H1 (cell line): ENCODE data around the gene SMYD3. TPM values are rescaled to one million over a fixed set of nuclear protein-coding genes. Genes with fewer than 3 reads are reported as not detected.

Source experiments
- CTCF ChIA-PET: fragments of 300-600 bp; sonication (Branson Sonifier 250); formaldehyde crosslinking; loops from one replicate; lab custom pipeline; 2021; ENCODE audit not compliant: partially characterized antibody; lab: Charles Lee
- POLR2A ChIA-PET: fragments of 300-600 bp; sonication (Branson Sonifier 250); formaldehyde crosslinking; loops from one replicate; lab custom pipeline; 2021; ENCODE audit warnings: inconsistent platforms; ENCODE audit not compliant: partially characterized antibody; lab: Charles Lee
- DNase-seq, 2 experiments: peaks; one replicate each; pipeline versions ENCODE4 v3.0.0 to v3.0.0-alpha.2; 2010 to 2022; ENCODE audit warnings: low spot score in 2 of 2, low read depth in 1 of 2, mixed read lengths in 1 of 2
- FAIRE-seq: peaks from 2 replicates; lab custom pipeline; 2011; peaks lifted over from hg19 to GRCh38; lab: Jason Lieb, UNC
- H2AFZ ChIP-seq: 2 replicates; pipeline ENCODE4 v1.8.1; 2012; ENCODE audit warnings: low read length, inconsistent platforms
- H2AK5ac ChIP-seq: 2 replicates; pipeline ENCODE4 v1.6.1; 2013; ENCODE audit warnings: low read depth, low read length
- H2BK120ac ChIP-seq: replicated peaks from 2 replicates; pipeline ENCODE3; 2013; ENCODE audit warnings: low read depth, low read length, inconsistent platforms
- H2BK12ac ChIP-seq: 2 replicates; pipeline ENCODE4 v1.6.1; 2013; ENCODE audit warnings: low read depth, low read length
- H2BK15ac ChIP-seq: 2 replicates; pipeline ENCODE4 v1.6.1; 2013; ENCODE audit warnings: low read length
- H2BK20ac ChIP-seq: 2 replicates; pipeline ENCODE4 v1.6.1; 2013; ENCODE audit warnings: low read length
- H2BK5ac ChIP-seq: 2 replicates; pipeline ENCODE4 v1.6.1; 2013; ENCODE audit warnings: low read depth, low read length
- H3K14ac ChIP-seq: 2 replicates; pipeline ENCODE4 v1.6.1; 2013; ENCODE audit warnings: inconsistent platforms; ENCODE audit not compliant: insufficient read length
- H3K18ac ChIP-seq: 2 replicates; pipeline ENCODE4 v1.6.1; 2013; ENCODE audit warnings: low read length; ENCODE audit errors: extremely low read depth
- H3K23ac ChIP-seq: 2 replicates; pipeline ENCODE4 v1.6.1; 2013; ENCODE audit warnings: inconsistent platforms; ENCODE audit not compliant: insufficient read length
- H3K23me2 ChIP-seq: 2 replicates; pipeline ENCODE4 v1.6.1; 2013; ENCODE audit warnings: low read depth, low read length
- H3K27ac ChIP-seq: 2 replicates; pipeline ENCODE4 v1.6.1; 2011; ENCODE audit warnings: low read depth, low read length, inconsistent platforms
- H3K27me3 ChIP-seq, 4 experiments: replicated peaks in 1 of 4; 1 replicate in 1 of 4; 2 replicates in 3 of 4; pipeline versions ENCODE4 v1.6.1 to v1.8.1; 2011 to 2013; ENCODE audit warnings: low read length in 3 of 4, mild to moderate bottlenecking in 3 of 4, inconsistent platforms in 2 of 4, mixed read lengths in 2 of 4, moderate library complexity in 1 of 4; ENCODE audit not compliant: control insufficient read depth in 3 of 4, insufficient read depth in 3 of 4; ENCODE audit errors: extremely low read depth in 1 of 4
- H3K36me3 ChIP-seq, 4 experiments: 2 replicates each; pipeline versions ENCODE4 v1.6.1 to v1.8.1; 2011 to 2013; ENCODE audit warnings: mild to moderate bottlenecking in 4 of 4, low read length in 3 of 4, moderate library complexity in 2 of 4, control low read depth in 1 of 4, inconsistent platforms in 1 of 4; ENCODE audit not compliant: insufficient read depth in 4 of 4, control insufficient read depth in 2 of 4
- H3K4ac ChIP-seq: replicated peaks from 2 replicates; pipeline ENCODE3; 2013; ENCODE audit warnings: low read length, low read depth, mixed read lengths, inconsistent platforms; ENCODE audit not compliant: insufficient read length
- H3K4me1 ChIP-seq, 4 experiments: replicated peaks in 1 of 4; 1 replicate in 1 of 4; 2 replicates in 3 of 4; pipeline versions ENCODE4 v1.6.1 to v1.8.1; 2011 to 2013; ENCODE audit warnings: low read length in 3 of 4, inconsistent platforms in 2 of 4, mixed read lengths in 1 of 4; ENCODE audit not compliant: insufficient read depth in 4 of 4, control insufficient read depth in 3 of 4
- H3K4me2 ChIP-seq, 2 experiments: 2 replicates each; pipeline versions ENCODE4 v1.6.1 to v1.8.1; 2011 to 2013; ENCODE audit warnings: low read depth in 2 of 2, low read length in 2 of 2, control low read depth in 1 of 2, inconsistent platforms in 1 of 2, mild to moderate bottlenecking in 1 of 2; ENCODE audit not compliant: insufficient read depth in 1 of 2
- H3K4me3 ChIP-seq, 4 experiments: fragments of 200-600, 300-600 bp in 1 of 4; sonication (generic), shearing (Covaris generic), sonication (Bioruptor Twin) in 1 of 4; 2 replicates each; pipeline versions ENCODE4 v1.5.1 to v1.8.1; 2011 to 2016; ENCODE audit warnings: low read length in 4 of 4, low read depth in 3 of 4, control low read depth in 2 of 4, inconsistent platforms in 2 of 4, mild to moderate bottlenecking in 2 of 4, mixed read lengths in 1 of 4, moderate library complexity in 1 of 4; ENCODE audit not compliant: insufficient read depth in 2 of 4; ENCODE audit errors: extremely low read depth in 1 of 4
- H3K56ac ChIP-seq: replicated peaks from 2 replicates; pipeline ENCODE3; 2013; ENCODE audit warnings: low read depth, mild to moderate bottlenecking, mixed read lengths, low read length, inconsistent platforms; ENCODE audit not compliant: insufficient read length
- H3K79me1 ChIP-seq: 2 replicates; pipeline ENCODE4 v1.6.1; 2013; ENCODE audit warnings: low read depth, low read length, control low read depth
- H3K79me2 ChIP-seq, 2 experiments: 2 replicates each; pipeline versions ENCODE4 v1.6.1 to v1.8.1; 2012 to 2013; ENCODE audit warnings: low read length in 2 of 2, mild to moderate bottlenecking in 2 of 2, inconsistent platforms in 1 of 2; ENCODE audit not compliant: insufficient read depth in 2 of 2, control insufficient read depth in 1 of 2
- H3K9ac ChIP-seq, 4 experiments: replicated peaks in 1 of 4; 1 replicate in 1 of 4; 2 replicates in 3 of 4; pipeline versions ENCODE4 v1.6.1 to v1.8.1; 2011 to 2013; ENCODE audit warnings: low read depth in 3 of 4, low read length in 3 of 4, control low read depth in 2 of 4, mild to moderate bottlenecking in 2 of 4, moderate library complexity in 2 of 4, inconsistent platforms in 1 of 4; ENCODE audit errors: extremely low read depth in 1 of 4
- H3K9me3 ChIP-seq, 2 experiments: 2 replicates each; pipeline versions ENCODE4 v1.6.1 to v1.8.1; 2012 to 2013; ENCODE audit warnings: mild to moderate bottlenecking in 2 of 2, moderate library complexity in 2 of 2, control low read depth in 1 of 2, inconsistent platforms in 1 of 2, low read depth in 1 of 2, low read length in 1 of 2, mixed read lengths in 1 of 2; ENCODE audit not compliant: insufficient read depth in 2 of 2
- H4K20me1 ChIP-seq, 2 experiments: replicated peaks in 1 of 2; 2 replicates each; pipeline versions ENCODE3 to v1.8.1; 2011 to 2013; ENCODE audit warnings: inconsistent platforms in 2 of 2, low read length in 2 of 2, mild to moderate bottlenecking in 1 of 2; ENCODE audit not compliant: insufficient read depth in 2 of 2, control insufficient read depth in 1 of 2
- H4K5ac ChIP-seq: 2 replicates; pipeline ENCODE4 v1.6.1; 2013; ENCODE audit warnings: low read length, low read depth, mixed read lengths, inconsistent platforms; ENCODE audit not compliant: insufficient read length
- H4K8ac ChIP-seq: 2 replicates; pipeline ENCODE4 v1.8.0; 2013; ENCODE audit warnings: mild to moderate bottlenecking, moderate library complexity, low read length, inconsistent platforms; ENCODE audit not compliant: insufficient read depth; ENCODE audit errors: extremely low read depth
- H4K91ac ChIP-seq: replicated peaks from 2 replicates; pipeline ENCODE3; 2013; ENCODE audit warnings: low read length, mixed read lengths, inconsistent platforms; ENCODE audit not compliant: insufficient read length
- ATF3 ChIP-seq: IDR thresholded peaks from 2 replicates; pipeline ENCODE4 v1.6.1; 2011; ENCODE audit warnings: low read depth, mild to moderate bottlenecking, low read length; ENCODE audit not compliant: insufficient read depth
- BCL11A ChIP-seq, 2 experiments: IDR thresholded peaks; one replicate each; pipeline ENCODE4 v1.6.1; 2011; ENCODE audit warnings: low read depth in 2 of 2, low read length in 2 of 2, mild to moderate bottlenecking in 2 of 2
- BRCA1 ChIP-seq: IDR thresholded peaks from 2 replicates; pipeline ENCODE4 v1.6.1; 2012; ENCODE audit warnings: low read depth, low read length, improper control_type of control experiment
- CBX8 ChIP-seq: fragments of 300-800, 300-1000 bp; sonication (generic); IDR thresholded peaks from 2 replicates; pipeline ENCODE4 v1.7.1; 2016; ENCODE audit warnings: low read depth, low read length, borderline replicate concordance
- EGR1 ChIP-seq: IDR thresholded peaks from 2 replicates; pipeline ENCODE4 v1.6.1; 2011; ENCODE audit warnings: low read depth, low read length, borderline replicate concordance
- KDM5A ChIP-seq: fragments of 200-600 bp; IDR thresholded peaks from 2 replicates; pipeline ENCODE4 v1.7.1; 2012; ENCODE audit warnings: mild to moderate bottlenecking, low read length, inconsistent platforms, mixed read lengths
- NANOG ChIP-seq: IDR thresholded peaks from 2 replicates; pipeline ENCODE4 v1.6.1; 2011; ENCODE audit warnings: low read length, low read depth, mild to moderate bottlenecking, inconsistent platforms; ENCODE audit not compliant: insufficient read depth, poor library complexity, severe bottlenecking
- POLR2AphosphoS5 ChIP-seq: IDR thresholded peaks from 2 replicates; pipeline ENCODE4 v1.6.1; 2011; ENCODE audit warnings: low read depth, low read length
- RAD21 ChIP-seq, 2 experiments: IDR thresholded peaks in 1 of 2; conservative IDR thresholded peaks in 1 of 2; 2 replicates each; pipeline ENCODE4 v1.6.1; 2011; ENCODE audit warnings: low read depth in 2 of 2, low read length in 2 of 2, improper control_type of control experiment in 1 of 2, inconsistent platforms in 1 of 2, mild to moderate bottlenecking in 1 of 2, moderate library complexity in 1 of 2
- RBBP5 ChIP-seq: IDR thresholded peaks from 2 replicates; pipeline ENCODE4 v1.7.1; 2012; ENCODE audit warnings: low read depth, mild to moderate bottlenecking, inconsistent platforms, low read length, moderate library complexity, borderline replicate concordance
- RFX5 ChIP-seq: IDR thresholded peaks from 2 replicates; pipeline ENCODE4 v1.6.1; 2011; ENCODE audit warnings: low read depth, low read length, improper control_type of control experiment, borderline replicate concordance
- SIRT6 ChIP-seq: IDR thresholded peaks from one replicate; pipeline ENCODE4 v1.7.1; 2012; ENCODE audit warnings: low read length, inconsistent platforms
- SP4 ChIP-seq: IDR thresholded peaks from 2 replicates; pipeline ENCODE4 v1.6.1; 2012; ENCODE audit warnings: low read length, inconsistent platforms
- SRF ChIP-seq: IDR thresholded peaks from 2 replicates; pipeline ENCODE4 v1.6.1; 2011; ENCODE audit warnings: mild to moderate bottlenecking, low read depth, low read length, moderate library complexity
- WGBS, 2 experiments: shearing (Covaris generic) in 1 of 2; methylation state at CpG; one replicate each; pipeline versions ENCODE4 v1.1.6 to v1.1.7; 2013 to 2015; ENCODE audit warnings: low lambda C conversion rate in 2 of 2, mixed read lengths in 2 of 2, inconsistent platforms in 1 of 2, low coverage in 1 of 2, missing lambda C conversion rate in 1 of 2; ENCODE audit not compliant: insufficient replicate concordance in 2 of 2, insufficient coverage in 1 of 2, insufficient read length in 1 of 2; ENCODE audit errors: extremely low coverage in 1 of 2, missing lambda C conversion rate in 1 of 2; 5-methylcytosine and 5-hydroxymethylcytosine counted together
- polyA plus RNA-seq, 7 experiments: library from polyadenylated mRNA; depleted of rRNA in 3 of 7; stranded (reverse) in 5 of 7; unstranded in 2 of 7; fragments of >200 nt in 5 of 7; fragments of 200-250 nt in 2 of 7; gene quantifications; 1 replicate in 5 of 7; 2 replicates in 1 of 7; 4 replicates in 1 of 7; pipeline versions ENCODE4 v1.2.1 to v1.2.3, GENCODE V29; 2011 to 2013; ENCODE audit warnings: missing spikeins in 2 of 7, mixed read lengths in 2 of 7
- total RNA-seq: library from RNA; stranded (reverse); fragmentation: NEBNext Ultra II Directional; extraction: Animal tissue kit (Norgen Biotek cat#: 25700); gene quantifications from 2 replicates; pipeline ENCODE4 v1.2.1, GENCODE V29; 2021

SMYD3 gene
- total and polyA plus RNA-seq, 2 of the 8 experiments (the other 6 are each of a cell fraction or from before 2014, with no cell fraction given): 17.3 to 25.4 TPM

GRCh38 chr1:245946905-245947304 is 560.2 kb downstream of the SMYD3 start:
- no peaks in the 10 kb centered on the region for H3K79me2 ChIP-seq
- no peaks in the 10 kb centered on the region for H3K23me2 ChIP-seq
- no peak overlapping the region for H2BK15ac ChIP-seq
- H3K4me2 ChIP-seq: no peak overlapping the region
- no peak overlapping the region for H2BK120ac ChIP-seq
- H3K56ac ChIP-seq: no peak overlapping the region
- H2BK12ac ChIP-seq: no peak overlapping the region
- no peaks in the 10 kb centered on the region for H3K36me3 ChIP-seq
- H4K5ac ChIP-seq: no peak overlapping the region
- CTCF ChIA-PET: interaction anchor here (0.6 kb wide), 1 partner anchor 292 kb away, joined by 3 read pairs; no protein-coding TSS in a partner anchor
- no peak overlapping the region for H3K4me3 ChIP-seq
- POLR2A ChIA-PET: no interaction called here
- H3K4me1 ChIP-seq: no peaks in the 10 kb centered on the region
- H4K8ac ChIP-seq: no peak overlapping the region
- no peak overlapping the region for H3K14ac ChIP-seq
- no peak overlapping the region for H2AK5ac ChIP-seq
- H3K27me3 ChIP-seq: no peaks in the 10 kb centered on the region
- no peak overlapping the region for H4K91ac ChIP-seq
- no peak overlapping the region for H2AFZ ChIP-seq
- H3K9me3 ChIP-seq: no peaks in the 10 kb centered on the region
- no peak overlapping the region for H2BK20ac ChIP-seq
- H3K79me1 ChIP-seq: no peaks in the 10 kb centered on the region
- H4K20me1 ChIP-seq: no peaks in the 10 kb centered on the region
- no peak overlapping the region for H3K18ac ChIP-seq
- DNase-seq (no peak), FAIRE-seq (no peak)
- TF ChIP-seq SRF: no peak
- no peak for TF ChIP-seq BCL11A (IDR thresholded peaks at IDR 0.05; ENCODE audit: low read depth in 2 of 2, low read length in 2 of 2)
- TF ChIP-seq SIRT6: no peak
- TF ChIP-seq RBBP5: no peak
- no peak for TF ChIP-seq KDM5A
- TF ChIP-seq ATF3: no peak
- TF ChIP-seq POLR2AphosphoS5: no peak
- TF ChIP-seq RAD21 (IDR thresholded peaks at IDR 0.05 in 1 of 2, conservative IDR thresholded peaks at IDR 0.05 in 1 of 2; ENCODE audit: low read depth in 2 of 2, low read length in 2 of 2): no peak
- TF ChIP-seq BRCA1: no peak
- no peak for TF ChIP-seq CBX8
- no peak for TF ChIP-seq RFX5
- no peak for TF ChIP-seq NANOG
- TF ChIP-seq EGR1: no peak
- no peak for TF ChIP-seq SP4
- no peak overlapping the region for H2BK5ac ChIP-seq
- no peak overlapping the region for H3K9ac ChIP-seq
- no peak overlapping the region for H3K27ac ChIP-seq
- H3K23ac ChIP-seq: no peak overlapping the region
- no peak overlapping the region for H3K4ac ChIP-seq
- WGBS, 2 experiments: 88% methylated on average over 10 of the region's 10 CpGs; no CpG with 5 or more reads in 1 of the 2 experiments
